HG03045 (cell line): Measurements from ENCODE around the gene MAPKAP1.
"Not testable (repeated sequence)": the region's sequence is repeated elsewhere in the genome, so short reads cannot be mapped to it uniquely, and the experiment has no call there.

Source experiments
- ATAC-seq: cut with Tn5 transposase; IDR thresholded peaks from one replicate; pipeline ENCODE4 v1.9.1; 2021; ENCODE audit warnings: mild to moderate bottlenecking, moderate library complexity; ENCODE audit not compliant: unreplicated experiment

MAPKAP1 gene

DNA sequence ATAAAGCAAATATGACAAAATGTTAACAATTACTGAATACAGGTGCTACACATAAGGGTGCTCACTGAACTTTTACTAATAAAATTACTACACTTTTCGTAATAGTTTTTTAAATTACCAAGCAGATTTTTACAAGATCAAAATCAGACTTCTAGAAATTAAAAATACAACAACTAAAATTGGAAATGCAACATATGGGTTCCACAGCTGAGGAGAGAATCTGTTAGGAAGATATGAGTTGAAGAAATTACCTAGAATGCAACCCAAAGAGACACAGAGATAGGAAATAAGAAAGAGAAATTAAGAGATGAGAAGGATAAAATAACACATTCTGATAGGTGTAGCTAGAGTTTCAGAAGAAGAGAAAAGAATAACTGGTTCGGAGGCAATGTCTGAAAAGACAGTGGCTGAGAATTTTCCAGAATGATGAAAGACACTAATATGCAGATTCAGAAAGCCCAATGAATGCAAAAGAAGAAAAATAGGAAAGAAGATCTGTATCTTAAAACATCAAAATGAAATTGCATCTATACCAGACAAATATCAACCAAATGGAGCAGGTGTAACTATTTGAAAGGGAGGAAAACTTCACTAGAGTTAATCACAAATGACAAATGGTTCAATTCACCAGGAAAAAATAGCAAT lies 95.8 kb downstream of the MAPKAP1 start:
- no peak for ATAC-seq

DNA sequence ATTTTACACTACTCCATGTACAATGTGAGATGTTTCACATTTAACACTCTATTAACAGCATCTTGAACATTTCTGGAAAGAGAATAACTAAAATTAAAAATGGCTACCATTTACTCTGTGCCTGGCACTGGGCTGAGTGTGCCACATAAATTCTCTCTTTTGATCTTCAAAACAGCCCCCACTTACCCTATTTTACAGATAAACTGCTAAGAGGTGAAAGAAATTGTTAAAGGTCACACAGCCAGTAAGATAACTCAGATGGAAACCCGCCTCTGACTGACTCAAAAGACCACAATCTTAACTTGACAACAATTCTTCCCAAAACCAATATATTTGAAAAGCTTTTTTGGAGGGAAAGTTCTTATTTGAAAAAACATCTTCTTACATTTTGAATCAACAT lies 97.3 kb downstream of the MAPKAP1 start:
- no peak for ATAC-seq

DNA sequence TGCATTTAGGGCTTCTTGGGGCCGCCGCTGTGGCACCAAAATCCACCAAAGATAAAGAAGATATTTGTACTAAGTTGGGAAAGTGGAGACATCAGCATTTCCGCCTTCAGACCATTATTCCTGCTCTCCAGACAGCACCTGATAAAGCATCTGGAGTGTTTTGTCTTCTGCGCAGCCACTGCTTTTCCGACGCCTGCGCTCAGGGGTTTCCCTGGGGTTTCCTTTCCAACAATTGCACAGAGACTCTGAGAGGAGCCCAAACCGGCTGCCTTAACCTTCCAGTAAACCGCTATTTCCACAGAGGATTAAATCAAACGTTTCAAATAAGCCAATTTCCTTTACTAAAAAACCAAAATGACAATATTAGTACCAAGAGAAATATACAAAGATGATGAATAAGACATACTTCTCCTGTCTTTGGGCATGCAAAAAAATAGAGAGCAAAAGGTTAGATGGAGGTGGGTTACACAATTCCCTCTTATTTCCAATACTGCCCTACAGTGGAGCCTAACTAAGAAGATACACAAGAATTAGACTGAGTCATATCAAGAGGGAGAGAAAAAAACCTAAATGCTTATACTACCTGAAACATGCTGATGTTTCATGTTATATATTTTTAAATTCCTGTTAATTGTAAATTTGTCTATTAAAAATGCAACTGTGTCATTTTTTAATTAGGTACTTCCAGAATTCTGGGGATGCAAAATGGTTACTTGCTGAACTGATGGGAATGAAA lies 98.4 kb downstream of the MAPKAP1 start:
- ATAC-seq, result no peak

DNA sequence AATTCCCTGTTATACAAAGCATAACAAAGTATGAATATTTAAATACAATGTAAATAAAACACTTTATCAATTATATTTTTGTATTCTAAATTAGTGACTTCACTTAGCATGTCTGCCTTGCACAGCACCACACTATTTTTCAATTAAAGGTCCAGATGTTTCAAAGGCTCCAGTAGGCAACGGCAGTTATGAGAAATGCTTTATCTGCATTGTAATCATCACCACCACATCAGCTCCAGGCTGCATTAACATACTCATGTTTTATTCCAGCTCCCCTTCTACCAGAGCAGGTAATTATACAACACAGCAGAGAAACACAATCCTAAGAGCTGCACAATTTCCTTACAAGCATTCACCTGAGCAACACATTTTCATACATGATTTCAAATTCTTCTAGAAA lies 102.8 kb downstream of the MAPKAP1 start:
- no peak for ATAC-seq

DNA sequence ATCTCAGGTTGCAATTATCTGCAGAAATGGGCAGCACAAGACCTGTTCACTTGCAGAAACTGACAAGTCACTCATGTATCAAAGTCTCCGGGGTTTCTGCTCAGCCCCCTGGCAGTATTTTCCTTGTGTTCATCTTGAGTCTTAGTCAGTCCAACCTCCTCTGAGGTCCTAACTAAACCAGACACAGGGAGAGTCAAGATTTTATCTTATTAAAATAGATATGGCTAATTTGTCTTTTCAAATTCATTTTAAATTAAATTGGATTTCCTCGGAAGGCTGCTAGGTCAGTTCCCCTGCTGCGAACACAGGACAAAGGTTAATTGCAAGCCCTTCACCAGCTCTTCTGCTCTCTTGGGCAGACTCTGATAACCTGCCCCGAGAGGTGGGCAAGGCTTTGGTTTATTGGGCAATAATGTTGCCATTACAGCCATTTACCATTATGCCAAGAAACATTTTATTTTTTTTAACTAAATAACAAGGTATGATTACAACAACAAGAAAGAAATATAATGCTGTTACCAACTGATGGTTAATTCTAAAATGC lies 103.5 kb downstream of the MAPKAP1 start:
- no peak for ATAC-seq

- ATAC-seq, result no peak
Observed at GRCh38 chr9:125601961-125602360, 105.0 kb downstream of the MAPKAP1 start.

GRCh38 chr9:125600194-125600593 lies 106.8 kb downstream of the MAPKAP1 start:
- ATAC-seq, result no peak

DNA sequence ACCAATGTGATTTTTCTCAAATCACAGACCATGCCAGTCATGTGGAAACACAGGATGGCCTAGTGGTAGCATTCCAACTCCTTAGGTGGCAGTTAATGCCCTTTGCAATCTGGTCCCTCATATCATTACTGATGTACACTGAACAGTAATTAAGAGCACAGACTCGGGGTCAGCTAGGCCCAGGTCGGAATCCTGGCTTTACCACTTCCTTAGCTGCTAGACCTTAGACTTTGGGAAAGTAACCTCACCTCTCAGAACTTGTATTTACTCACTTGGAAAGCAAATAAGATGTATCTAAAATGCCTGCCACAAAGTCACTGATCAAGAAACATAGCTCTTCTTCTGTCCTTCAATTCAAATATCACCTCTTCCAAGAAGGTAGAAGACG lies 112.8 kb downstream of the MAPKAP1 start:
- ATAC-seq, result no peak

- no peak for ATAC-seq
Observed at GRCh38 chr9:125593581-125594222, 113.3 kb downstream of the MAPKAP1 start.

DNA sequence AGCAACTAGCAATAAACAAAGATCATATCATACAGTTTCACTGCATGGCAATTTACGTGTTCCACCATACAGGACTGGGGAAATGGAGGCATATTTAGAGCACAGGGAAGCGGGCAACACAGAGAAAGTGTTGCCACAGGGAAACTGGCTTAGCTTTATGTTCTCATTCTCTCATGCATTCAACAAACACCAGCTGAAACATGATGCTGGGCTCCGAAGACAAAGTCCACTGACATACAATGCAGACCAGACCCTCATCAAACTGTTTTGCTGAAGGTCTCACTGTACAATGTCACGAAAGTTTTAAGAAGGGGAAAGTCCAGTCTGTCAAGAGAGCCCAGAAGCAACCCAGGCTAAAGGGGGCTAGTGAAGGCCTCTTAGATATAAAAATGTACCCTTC lies 115.1 kb downstream of the MAPKAP1 start:
- ATAC-seq, result no peak

GRCh38 chr9:125591245-125591644 lies 115.8 kb downstream of the MAPKAP1 start:
- no peak for ATAC-seq

GRCh38 chr9:125589287-125589686 lies 117.7 kb downstream of the MAPKAP1 start:
- no peak for ATAC-seq

- ATAC-seq, result no peak
Observed at GRCh38 chr9:125587819-125588460, 119.1 kb downstream of the MAPKAP1 start.

DNA sequence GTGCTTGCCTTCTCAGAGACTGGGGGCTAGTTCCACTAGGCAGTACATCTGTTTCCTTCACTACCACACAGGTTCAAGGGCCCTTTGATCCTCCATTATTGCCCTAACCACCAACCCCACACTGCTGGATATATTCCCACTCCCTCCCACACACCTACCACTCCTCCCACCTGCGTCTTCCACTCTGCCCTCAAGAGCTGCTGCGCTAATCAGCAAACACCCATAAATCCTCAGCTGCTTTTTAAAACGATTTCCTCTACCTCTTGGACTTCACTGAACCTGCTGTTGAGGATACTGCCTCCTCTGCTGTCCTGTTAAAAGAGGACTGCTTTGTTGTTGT lies 120.9 kb downstream of the MAPKAP1 start:
- ATAC-seq, result no peak

GRCh38 chr9:125585503-125586171 lies 121.4 kb downstream of the MAPKAP1 start:
- ATAC-seq, result no peak

- ATAC-seq, result no peak
Observed at GRCh38 chr9:125580701-125581286, 126.2 kb downstream of the MAPKAP1 start.

DNA sequence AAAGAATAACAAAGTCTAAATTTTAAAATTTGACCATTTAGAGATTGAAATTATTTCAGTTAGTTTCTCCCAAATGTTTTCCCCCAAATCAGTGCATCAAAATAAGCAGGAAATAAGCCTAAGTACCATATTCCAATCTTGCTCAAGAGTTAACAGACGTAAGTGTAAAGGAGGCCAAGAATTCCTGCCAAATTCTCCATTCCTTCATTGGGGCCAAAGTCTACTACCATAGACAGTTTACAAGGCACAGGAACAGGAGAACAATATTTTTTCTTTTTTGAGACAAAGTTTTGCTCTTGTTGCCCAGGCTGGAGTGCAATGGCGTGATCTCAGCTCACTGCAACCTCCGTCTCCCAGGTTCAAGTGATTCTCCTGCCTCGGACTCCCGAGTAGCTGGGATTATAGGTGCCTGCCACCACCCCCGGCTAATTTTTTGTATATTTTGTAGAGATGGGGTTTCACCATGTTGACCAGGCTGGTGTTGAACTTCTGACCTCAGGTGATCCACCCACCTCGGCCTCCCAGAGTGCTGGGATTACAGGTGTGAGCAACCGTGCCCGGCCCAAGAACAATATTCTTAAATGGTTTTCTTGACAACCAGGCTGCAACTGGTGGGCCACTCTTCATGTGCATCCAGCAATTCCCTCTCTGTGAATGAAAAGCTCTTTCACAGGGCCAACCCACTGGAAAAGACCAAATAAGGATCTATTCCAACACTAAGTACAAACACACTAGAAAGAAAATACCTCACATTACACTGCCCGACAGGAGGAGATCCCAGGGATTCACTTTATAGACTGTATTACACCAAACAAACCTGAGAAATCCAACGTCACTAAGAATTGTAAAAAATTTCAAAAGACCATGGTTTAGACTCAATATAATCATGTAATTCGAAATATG lies 127.7 kb downstream of the MAPKAP1 start:
- no peak for ATAC-seq

DNA sequence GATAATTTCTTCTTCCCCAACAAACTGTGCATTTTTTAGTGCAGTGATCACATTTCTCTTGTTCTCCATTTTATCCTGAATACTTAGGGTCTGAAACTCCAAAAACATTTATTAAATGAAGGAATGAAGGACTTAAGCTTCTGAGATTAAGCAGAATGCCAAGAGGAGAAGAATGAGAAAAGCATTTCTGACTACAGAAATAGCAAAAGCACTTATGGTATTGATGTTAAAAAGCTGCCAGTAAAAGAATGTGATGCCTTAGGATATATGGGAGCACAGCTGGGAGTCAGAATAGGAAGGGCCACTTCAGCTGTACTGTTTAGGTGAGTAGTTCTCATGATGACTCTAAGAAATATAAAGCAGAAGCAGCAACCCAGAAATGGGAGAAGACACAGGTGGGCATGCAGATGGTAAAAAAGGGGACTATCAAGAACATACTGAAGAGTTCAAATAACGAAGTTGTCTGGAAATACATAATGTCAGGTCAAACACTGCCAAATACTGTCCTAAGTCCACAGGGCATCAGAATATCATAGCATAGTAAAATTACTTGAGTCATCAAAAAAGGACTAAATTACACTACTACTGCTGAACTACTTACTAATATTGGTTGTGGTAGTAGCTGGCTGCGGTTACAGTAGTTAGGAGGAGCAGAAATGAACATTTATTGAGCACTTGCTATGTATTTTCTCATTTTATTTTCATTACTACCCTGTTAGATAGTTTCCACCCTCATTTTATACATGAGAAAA lies 132.7 kb downstream of the MAPKAP1 start:
- ATAC-seq, result no peak

DNA sequence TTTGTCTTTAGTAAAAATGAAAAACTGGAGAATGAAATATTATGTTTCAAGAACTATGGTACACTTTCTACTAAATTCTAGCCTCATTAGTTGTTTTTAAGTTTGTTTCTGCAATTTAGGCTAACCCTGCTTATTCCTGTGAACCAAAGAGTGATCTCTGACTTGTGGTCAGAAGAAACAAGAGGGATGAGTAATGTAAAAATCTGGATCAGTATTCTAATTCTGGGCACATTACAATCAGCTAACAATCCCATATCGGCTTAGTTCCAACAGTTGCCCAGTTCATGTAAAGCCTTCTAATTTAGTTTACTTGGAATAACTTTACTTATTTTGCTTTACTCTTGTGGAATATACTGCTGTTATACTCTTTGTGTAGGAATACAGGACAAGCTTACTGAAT lies 134.5 kb downstream of the MAPKAP1 start:
- not testable (repeated sequence) for ATAC-seq
